HFFc6 (cell line): ENCODE results near the gene ECM1. TPM values are rescaled to one million over a fixed set of nuclear protein-coding genes. Genes with fewer than 3 reads are reported as not detected.

Experiments used
- DNase-seq: peaks from one replicate; pipeline ENCODE4 v3.0.0-alpha.2; 2018
- H3K27ac Mint-ChIP-seq: 2 replicates; pipeline ENCODE4 v1.8.0; 2020; ENCODE audit warnings: mild to moderate bottlenecking, mixed read lengths
- H3K27me3 Mint-ChIP-seq: 2 replicates; pipeline ENCODE4 v1.8.0; 2021; ENCODE audit warnings: mild to moderate bottlenecking, moderate library complexity, mixed read lengths; ENCODE audit not compliant: insufficient read depth
- H3K36me3 Mint-ChIP-seq: 2 replicates; pipeline ENCODE4 v1.8.0; 2021; ENCODE audit warnings: low read depth, mixed read lengths
- H3K4me1 Mint-ChIP-seq: 2 replicates; pipeline ENCODE4 v1.8.0; 2020; ENCODE audit warnings: low read depth, mixed read lengths
- H3K4me3 Mint-ChIP-seq: 2 replicates; pipeline ENCODE4 v1.8.0; 2020; ENCODE audit warnings: mild to moderate bottlenecking, moderate library complexity, mixed read lengths
- H3K9me3 Mint-ChIP-seq: 2 replicates; pipeline ENCODE4 v1.8.0; 2020; ENCODE audit warnings: mild to moderate bottlenecking, mixed read lengths
- total RNA-seq, 6 experiments: library from RNA; stranded (reverse); fragmentation: NEBNext Ultra II Directional; extraction: Animal tissue kit (Norgen Biotek cat#: 25700); gene quantifications; 2 replicates in 1 of 6; 3 replicates in 5 of 6; pipeline ENCODE4 v1.2.3, GENCODE V29; 2021
- TF ChIP-seq, protein P1 (sequence below): fragments of 200-600 bp; sonication (generic); IDR thresholded peaks from 2 replicates; pipeline ENCODE4 v1.5.0; 2021; ENCODE audit warnings: antibody characterized with exemption, mild to moderate bottlenecking

Gene ECM1
- total RNA-seq, 6 experiments from 2014 or later = 30.8 to 52.0 (median 46.5) TPM

DNA sequence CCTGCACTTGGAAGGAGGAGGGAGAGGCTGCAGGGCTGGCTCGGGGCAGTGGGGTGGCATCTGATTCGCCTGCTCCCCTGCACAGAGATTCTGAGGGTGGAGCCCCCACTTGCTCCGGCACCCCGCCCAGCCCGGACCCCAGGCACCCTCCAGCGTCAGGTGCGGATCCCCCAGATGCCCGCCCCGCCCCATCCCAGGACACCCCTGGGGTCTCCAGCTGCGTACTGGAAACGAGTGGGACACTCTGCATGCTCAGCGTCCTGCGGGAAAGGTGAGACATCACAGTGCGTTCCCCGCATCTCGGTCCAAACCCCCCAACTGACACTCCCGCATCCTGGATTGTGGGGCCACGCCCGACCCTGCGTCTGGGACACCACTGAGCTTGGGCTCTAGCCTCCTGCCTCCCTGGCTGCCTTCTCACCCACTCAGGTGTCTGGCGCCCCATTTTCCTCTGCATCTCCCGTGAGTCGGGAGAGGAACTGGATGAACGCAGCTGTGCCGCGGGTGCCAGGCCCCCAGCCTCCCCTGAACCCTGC, 49.2 kb downstream of the ECM1 start:
- H3K27ac Mint-ChIP-seq = no peak overlapping the region
- H3K4me3 Mint-ChIP-seq = no peak overlapping the region
- DNase-seq = no peak
- TF ChIP-seq, protein P1, sequence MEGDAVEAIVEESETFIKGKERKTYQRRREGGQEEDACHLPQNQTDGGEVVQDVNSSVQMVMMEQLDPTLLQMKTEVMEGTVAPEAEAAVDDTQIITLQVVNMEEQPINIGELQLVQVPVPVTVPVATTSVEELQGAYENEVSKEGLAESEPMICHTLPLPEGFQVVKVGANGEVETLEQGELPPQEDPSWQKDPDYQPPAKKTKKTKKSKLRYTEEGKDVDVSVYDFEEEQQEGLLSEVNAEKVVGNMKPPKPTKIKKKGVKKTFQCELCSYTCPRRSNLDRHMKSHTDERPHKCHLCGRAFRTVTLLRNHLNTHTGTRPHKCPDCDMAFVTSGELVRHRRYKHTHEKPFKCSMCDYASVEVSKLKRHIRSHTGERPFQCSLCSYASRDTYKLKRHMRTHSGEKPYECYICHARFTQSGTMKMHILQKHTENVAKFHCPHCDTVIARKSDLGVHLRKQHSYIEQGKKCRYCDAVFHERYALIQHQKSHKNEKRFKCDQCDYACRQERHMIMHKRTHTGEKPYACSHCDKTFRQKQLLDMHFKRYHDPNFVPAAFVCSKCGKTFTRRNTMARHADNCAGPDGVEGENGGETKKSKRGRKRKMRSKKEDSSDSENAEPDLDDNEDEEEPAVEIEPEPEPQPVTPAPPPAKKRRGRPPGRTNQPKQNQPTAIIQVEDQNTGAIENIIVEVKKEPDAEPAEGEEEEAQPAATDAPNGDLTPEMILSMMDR = no peak
- H3K9me3 Mint-ChIP-seq = no peaks in the 10 kb centered on the region
- H3K27me3 Mint-ChIP-seq = no peaks in the 10 kb centered on the region; the same call in none of the 2 replicates
- H3K4me1 Mint-ChIP-seq = peaks cover 32% of the 10 kb centered on the region
- peaks cover 6% of the 10 kb centered on the region for H3K36me3 Mint-ChIP-seq

GRCh38 chr1:150557813-150558212, 49.9 kb downstream of the ECM1 start:
- TF ChIP-seq, protein P1 = no peak
- DNase-seq = no peak
- Mint-ChIP-seq H3K27ac (no peak overlapping the region), H3K4me3 (no peak overlapping the region), H3K9me3 (no peaks in the 10 kb centered on the region), H3K36me3 (peaks cover 6% of the 10 kb centered on the region), H3K4me1 (peaks cover 32% of the 10 kb centered on the region), H3K27me3 (no peaks in the 10 kb centered on the region; the same call in none of the 2 replicates)

GRCh38 chr1:150558303-150558704, 50.4 kb downstream of the ECM1 start:
- Mint-ChIP-seq H3K4me3 (no peak overlapping the region), H3K27ac (no peak overlapping the region), H3K9me3 (no peaks in the 10 kb centered on the region), H3K4me1 (peaks cover 32% of the 10 kb centered on the region), H3K36me3 (peaks cover 6% of the 10 kb centered on the region), H3K27me3 (no peaks in the 10 kb centered on the region; the same call in none of the 2 replicates)
- no peak for DNase-seq
- TF ChIP-seq, protein P1 = no peak

GRCh38 chr1:150558761-150559655, 51.1 kb downstream of the ECM1 start:
- no peak overlapping the region for H3K4me3 Mint-ChIP-seq
- no peaks in the 10 kb centered on the region; the same call in none of the 2 replicates for H3K27me3 Mint-ChIP-seq
- H3K4me1 Mint-ChIP-seq = peaks cover 39% of the 10 kb centered on the region
- H3K36me3 Mint-ChIP-seq = peaks cover 6% of the 10 kb centered on the region
- TF ChIP-seq, protein P1 = no peak
- H3K9me3 Mint-ChIP-seq = no peaks in the 10 kb centered on the region
- no peak overlapping the region for H3K27ac Mint-ChIP-seq
- DNase-seq = no peak

- no peaks in the 10 kb centered on the region for H3K9me3 Mint-ChIP-seq
- H3K4me3 Mint-ChIP-seq = no peak overlapping the region
- H3K27me3 Mint-ChIP-seq = no peaks in the 10 kb centered on the region; the same call in none of the 2 replicates
- peaks cover 45% of the 10 kb centered on the region for H3K4me1 Mint-ChIP-seq
- TF ChIP-seq, protein P1 = no peak
- peaks cover 6% of the 10 kb centered on the region for H3K36me3 Mint-ChIP-seq
- H3K27ac Mint-ChIP-seq = no peak overlapping the region
- no peak for DNase-seq
Observed at GRCh38 chr1:150559656-150560010, 51.7 kb downstream of the ECM1 start.
